ENCODE results near the gene FAM171A2. TPM values are rescaled to one million over a fixed set of nuclear protein-coding genes. Genes with fewer than 3 reads are reported as not detected.

Gene FAM171A2
- polyA plus RNA-seq, 1 donor (not counting 4 experiments of a cell fraction or from before 2014, with no cell fraction given), result 0.35 TPM

GRCh38 chr17:44400226-44400847 lies 36.7 kb upstream of the FAM171A2 start:
- Histone ChIP-seq H3K27me3 (ENCODE audit: control insufficient read depth, extremely low read depth, insufficient read depth, low read length) (no peaks in the 10 kb centered on the region), H4K20me1 (ENCODE audit: control insufficient read depth, extremely low read depth, insufficient read depth, low read length) (no peaks in the 10 kb centered on the region), H3K79me2 (ENCODE audit: control insufficient read depth, insufficient read depth, low read length) (no peaks in the 10 kb centered on the region), H3K4me3 (ENCODE audit: control insufficient read depth in 2 of 3, extremely low read depth in 1 of 3, insufficient read depth in 2 of 3, low read depth in 1 of 3, low read length in 3 of 3) (no peak overlapping the region), H3K9ac (ENCODE audit: control insufficient read depth, extremely low read depth, insufficient read depth, low read length) (no peak overlapping the region), H3K36me3 (ENCODE audit: control insufficient read depth in 2 of 2, extremely low read depth in 1 of 2, insufficient read depth in 2 of 2, low read length in 2 of 2) (peaks cover 25 to 35% of the 10 kb centered on the region in 2 experiments), H3K4me1 (ENCODE audit: control insufficient read depth, extremely low read depth, insufficient read depth, low read length) (no peaks in the 10 kb centered on the region), H3K27ac (ENCODE audit: control insufficient read depth, insufficient read depth, low read length) (no peak overlapping the region), H3K9me1 (ENCODE audit: control insufficient read depth, extremely low read depth, insufficient read depth, low read length) (no peaks in the 10 kb centered on the region), H2AFZ (ENCODE audit: control insufficient read depth, low read length) (no peak overlapping the region), H3K9me3 (ENCODE audit: control insufficient read depth, low read depth, low read length) (no peaks in the 10 kb centered on the region), H3K4me2 (ENCODE audit: control insufficient read depth, extremely low read depth, insufficient read depth, low read depth, low read length) (no peak overlapping the region)
- DNase-seq (ENCODE audit: low read depth, low spot score) (no peak), FAIRE-seq (no peak)
- no peak for TF ChIP-seq EZH2 (IDR thresholded peaks at IDR 0.05; ENCODE audit: low read length)
- TF ChIP-seq CTCF (optimal IDR thresholded peaks at IDR 0.05 in 1 of 3, IDR thresholded peaks at IDR 0.05 in 1 of 3, conservative IDR thresholded peaks at IDR 0.05 in 1 of 3; ENCODE audit: extremely low read depth in 1 of 3, insufficient read depth in 2 of 3, low read length in 3 of 3), result peak; percentile 32 to 57 (median 48)
- dilution Hi-C loops (cut with MboI; ENCODE audit: extremely low pct_ligation_motif_present, low sequenced_read_pairs), result no loop called here

DNA sequence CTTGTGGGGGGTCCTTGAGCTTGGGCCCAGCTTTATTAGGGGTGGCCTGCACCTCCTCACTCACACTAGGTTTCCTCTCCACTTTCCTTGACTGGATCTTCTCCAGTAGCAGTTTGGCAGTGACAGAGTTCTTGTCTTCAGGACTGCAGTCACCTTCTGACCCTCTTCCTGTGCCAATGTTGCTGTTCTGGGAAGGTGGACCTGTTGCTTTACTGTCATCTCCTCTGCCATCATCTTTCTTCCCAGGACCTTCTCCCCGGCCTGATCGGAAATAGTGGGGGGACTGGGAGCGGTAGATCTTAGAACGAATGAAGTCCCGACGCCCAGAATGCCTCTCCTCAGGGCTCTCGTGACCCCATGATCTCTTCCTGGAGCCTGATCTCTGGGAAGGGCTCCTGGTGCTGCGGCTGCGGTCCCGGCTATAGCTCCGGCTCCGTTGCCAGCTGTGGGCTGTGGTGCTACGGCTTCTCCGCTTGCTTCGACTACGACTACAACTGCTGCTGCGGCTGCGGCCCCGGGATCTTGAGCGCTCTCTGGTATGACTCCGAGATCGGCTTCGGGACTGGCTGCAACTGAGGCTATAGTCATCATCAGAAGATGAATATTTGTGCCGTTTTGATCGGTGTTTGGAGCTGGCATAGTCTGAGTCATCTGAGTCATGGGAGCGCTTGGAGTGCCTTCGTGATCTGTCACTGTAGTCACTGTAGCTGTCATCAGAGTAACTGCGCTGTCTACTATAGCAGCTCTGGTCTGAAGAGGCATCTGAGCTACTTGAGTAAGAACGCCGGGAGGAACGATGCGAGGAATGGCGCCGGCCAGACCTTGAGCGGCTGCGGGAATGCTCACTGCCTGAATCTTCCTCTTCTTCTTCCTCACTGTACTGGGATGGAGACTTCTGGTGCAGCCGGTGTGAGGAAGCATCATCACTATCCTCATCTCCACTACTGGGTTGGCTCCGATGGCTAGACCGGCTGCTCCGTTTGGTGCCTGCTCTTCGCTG lies 35.3 kb upstream of the FAM171A2 start:
- dilution Hi-C loops (cut with MboI; ENCODE audit: extremely low pct_ligation_motif_present, low sequenced_read_pairs), result no loop called here
- no peak for FAIRE-seq
- H3K4me3 ChIP-seq (ENCODE audit: control insufficient read depth in 2 of 3, extremely low read depth in 1 of 3, insufficient read depth in 2 of 3, low read depth in 1 of 3, low read length in 3 of 3), result no peak overlapping the region
- no peaks in the 10 kb centered on the region for H3K27me3 ChIP-seq (ENCODE audit: control insufficient read depth, extremely low read depth, insufficient read depth, low read length)
- peaks cover 25 to 35% of the 10 kb centered on the region in 2 experiments for H3K36me3 ChIP-seq (ENCODE audit: control insufficient read depth in 2 of 2, extremely low read depth in 1 of 2, insufficient read depth in 2 of 2, low read length in 2 of 2)
- no peaks in the 10 kb centered on the region for H3K9me1 ChIP-seq (ENCODE audit: control insufficient read depth, extremely low read depth, insufficient read depth, low read length)
- H3K9me3 ChIP-seq (ENCODE audit: control insufficient read depth, low read depth, low read length), result no peaks in the 10 kb centered on the region
- H3K27ac ChIP-seq (ENCODE audit: control insufficient read depth, insufficient read depth, low read length), result no peak overlapping the region
- no peaks in the 10 kb centered on the region for H3K79me2 ChIP-seq (ENCODE audit: control insufficient read depth, insufficient read depth, low read length)
- no peaks in the 10 kb centered on the region for H3K4me1 ChIP-seq (ENCODE audit: control insufficient read depth, extremely low read depth, insufficient read depth, low read length)
- H4K20me1 ChIP-seq (ENCODE audit: control insufficient read depth, extremely low read depth, insufficient read depth, low read length), result no peaks in the 10 kb centered on the region
- no peak for DNase-seq (ENCODE audit: low read depth, low spot score)
- no peak overlapping the region for H3K4me2 ChIP-seq (ENCODE audit: control insufficient read depth, extremely low read depth, insufficient read depth, low read depth, low read length)
- no peak for TF ChIP-seq EZH2 (IDR thresholded peaks at IDR 0.05; ENCODE audit: low read length)
- TF ChIP-seq CTCF (optimal IDR thresholded peaks at IDR 0.05 in 1 of 3, IDR thresholded peaks at IDR 0.05 in 1 of 3, conservative IDR thresholded peaks at IDR 0.05 in 1 of 3; ENCODE audit: extremely low read depth in 1 of 3, insufficient read depth in 2 of 3, low read length in 3 of 3), result no peak
- no peak overlapping the region for H3K9ac ChIP-seq (ENCODE audit: control insufficient read depth, extremely low read depth, insufficient read depth, low read length)
- H2AFZ ChIP-seq (ENCODE audit: control insufficient read depth, low read length), result no peak overlapping the region

Data from keratinocyte (primary cell).